H54 (cell line): ENCODE data around the gene TOMM40.
"Not testable (repeated sequence)": the region's sequence is repeated elsewhere in the genome, so short reads cannot be mapped to it uniquely, and the experiment has no call there.

ENCODE experiments used
- DNase-seq: peaks from one replicate; pipeline ENCODE4 v3.0.0; 2011; ENCODE audit warnings: low spot score, mixed read lengths; ENCODE audit not compliant: insufficient read length
- FAIRE-seq: peaks from 3 replicates; lab custom pipeline; 2011; peaks lifted over from hg19 to GRCh38; lab: Jason Lieb, UNC
- POLR2A ChIP-seq: IDR thresholded peaks from 2 replicates; pipeline ENCODE4 v1.6.1; 2011; ENCODE audit warnings: low read depth, mild to moderate bottlenecking, low read length

TOMM40 gene

DNA sequence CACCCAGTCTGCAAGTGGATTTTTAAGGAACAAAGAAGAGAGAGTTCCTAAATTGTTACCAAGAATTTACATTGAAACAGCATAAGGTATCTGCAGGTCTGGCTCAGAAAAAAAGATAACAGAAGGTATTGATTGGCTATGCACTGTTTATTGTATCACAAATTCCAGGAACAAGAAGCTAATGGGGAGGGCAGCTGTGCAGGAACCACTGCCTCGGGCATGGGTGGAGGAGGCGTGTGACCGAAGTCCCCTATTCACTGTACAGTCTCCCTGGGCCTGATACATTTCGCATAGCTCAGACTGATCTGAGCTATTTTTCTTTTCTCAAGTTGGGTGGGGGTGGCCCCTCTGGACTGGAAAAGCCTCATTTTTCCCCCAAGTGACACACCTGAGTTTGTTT is 33.2 kb upstream of the TOMM40 start:
- TF ChIP-seq POLR2A, result no peak
- FAIRE-seq (no peak), DNase-seq (no peak)

DNA sequence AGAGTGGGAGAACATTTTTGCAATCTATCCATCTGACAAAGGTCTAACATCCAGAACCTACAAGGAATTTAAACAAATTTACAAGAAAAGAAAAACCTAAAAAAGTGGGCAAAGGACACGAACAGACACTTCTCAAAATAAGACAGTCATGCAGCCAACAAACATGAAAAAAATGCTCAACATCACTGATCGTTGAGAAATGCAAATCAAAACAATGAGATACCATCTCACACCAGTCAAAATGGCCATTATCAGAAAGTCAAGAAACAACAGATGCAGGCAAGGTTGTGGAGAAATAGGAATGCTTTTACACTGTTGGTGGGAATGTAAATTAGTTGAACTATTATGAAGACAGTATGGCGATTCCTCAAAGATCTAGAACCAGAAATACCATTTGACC is 29.5 kb upstream of the TOMM40 start:
- FAIRE-seq, DNase-seq: not testable (repeated sequence)

DNA sequence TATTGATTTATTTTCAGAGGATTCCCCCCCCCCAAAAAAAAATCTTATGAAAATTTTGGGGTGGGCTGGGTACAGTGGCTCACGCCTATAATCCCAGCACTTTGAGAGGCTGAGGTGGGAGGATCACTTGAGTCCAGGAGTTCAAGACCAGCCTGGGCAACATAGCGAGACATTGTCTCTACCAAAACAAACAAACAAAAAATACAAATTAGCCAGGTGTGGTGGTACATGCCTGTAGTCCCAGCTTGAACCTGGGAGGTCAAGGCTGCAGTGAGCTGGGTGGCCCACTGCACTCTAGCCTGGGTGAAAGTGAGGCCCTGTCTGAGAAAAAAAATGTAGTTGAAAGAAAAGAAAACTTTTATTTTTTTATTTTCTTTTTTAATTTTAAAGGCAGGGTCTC is 27.1 kb upstream of the TOMM40 start:
- DNase-seq, result no peak
- TF ChIP-seq POLR2A, result no peak
- no peak for FAIRE-seq

DNA sequence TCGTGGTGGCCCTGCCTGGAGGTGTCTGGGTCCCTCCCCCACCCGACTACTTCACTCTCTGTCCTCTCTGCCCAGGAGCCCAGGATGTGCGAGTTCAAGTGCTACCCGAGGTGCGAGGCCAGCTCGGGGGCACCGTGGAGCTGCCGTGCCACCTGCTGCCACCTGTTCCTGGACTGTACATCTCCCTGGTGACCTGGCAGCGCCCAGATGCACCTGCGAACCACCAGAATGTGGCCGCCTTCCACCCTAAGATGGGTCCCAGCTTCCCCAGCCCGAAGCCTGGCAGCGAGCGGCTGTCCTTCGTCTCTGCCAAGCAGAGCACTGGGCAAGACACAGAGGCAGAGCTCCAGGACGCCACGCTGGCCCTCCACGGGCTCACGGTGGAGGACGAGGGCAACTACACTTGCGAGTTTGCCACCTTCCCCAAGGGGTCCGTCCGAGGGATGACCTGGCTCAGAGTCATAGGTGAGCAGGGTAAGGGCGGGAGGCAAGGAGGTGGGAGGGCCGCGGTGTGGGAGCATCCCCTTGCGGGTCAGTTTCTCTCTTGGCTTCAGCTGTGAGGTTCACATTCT is 25.8 kb upstream of the TOMM40 start:
- TF ChIP-seq POLR2A, result no peak
- FAIRE-seq (no peak), DNase-seq (no peak)

DNA sequence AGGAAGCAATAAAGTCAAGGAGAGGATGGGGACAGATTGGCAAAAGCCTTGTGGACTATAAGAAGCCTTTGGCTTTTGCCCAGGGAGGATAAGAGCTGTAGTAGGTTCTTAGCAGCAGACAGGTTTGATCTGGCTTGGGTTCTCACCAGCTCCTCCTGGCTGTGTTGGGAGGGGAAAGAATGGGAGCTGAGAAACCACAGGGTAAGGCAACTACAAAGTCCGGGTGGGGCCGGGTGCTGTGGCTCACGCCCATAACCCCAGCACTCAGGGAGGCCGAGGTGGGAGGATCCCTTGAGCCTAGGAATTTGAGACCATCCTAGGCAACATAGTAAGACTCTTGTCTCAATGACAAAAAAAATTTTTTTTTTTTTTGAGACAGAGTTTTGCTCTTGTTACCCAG is 24.4 kb upstream of the TOMM40 start:
- no peak for TF ChIP-seq POLR2A
- DNase-seq (no peak), FAIRE-seq (no peak)

DNA sequence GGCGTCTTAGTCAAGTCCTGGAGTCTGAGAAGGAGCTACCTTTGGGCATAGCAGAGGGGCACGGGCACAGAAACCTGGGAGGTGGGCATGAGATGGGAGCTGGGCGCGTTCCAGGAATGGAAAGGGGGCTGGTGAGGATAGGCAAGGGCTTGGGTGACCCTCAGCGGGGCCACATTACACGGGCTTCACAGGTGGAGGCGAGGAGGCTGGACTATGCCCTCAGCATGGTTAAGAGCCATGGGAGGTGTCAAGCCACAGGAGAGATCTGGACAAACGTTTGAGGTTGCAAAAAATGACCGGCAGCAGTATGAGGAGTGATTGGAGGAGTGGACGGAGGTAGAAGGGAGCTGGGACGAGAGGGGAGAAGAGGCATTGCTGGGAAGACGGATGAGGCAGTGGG is 23.5 kb upstream of the TOMM40 start:
- DNase-seq (no peak), FAIRE-seq (no peak)
- TF ChIP-seq POLR2A, result no peak

DNA sequence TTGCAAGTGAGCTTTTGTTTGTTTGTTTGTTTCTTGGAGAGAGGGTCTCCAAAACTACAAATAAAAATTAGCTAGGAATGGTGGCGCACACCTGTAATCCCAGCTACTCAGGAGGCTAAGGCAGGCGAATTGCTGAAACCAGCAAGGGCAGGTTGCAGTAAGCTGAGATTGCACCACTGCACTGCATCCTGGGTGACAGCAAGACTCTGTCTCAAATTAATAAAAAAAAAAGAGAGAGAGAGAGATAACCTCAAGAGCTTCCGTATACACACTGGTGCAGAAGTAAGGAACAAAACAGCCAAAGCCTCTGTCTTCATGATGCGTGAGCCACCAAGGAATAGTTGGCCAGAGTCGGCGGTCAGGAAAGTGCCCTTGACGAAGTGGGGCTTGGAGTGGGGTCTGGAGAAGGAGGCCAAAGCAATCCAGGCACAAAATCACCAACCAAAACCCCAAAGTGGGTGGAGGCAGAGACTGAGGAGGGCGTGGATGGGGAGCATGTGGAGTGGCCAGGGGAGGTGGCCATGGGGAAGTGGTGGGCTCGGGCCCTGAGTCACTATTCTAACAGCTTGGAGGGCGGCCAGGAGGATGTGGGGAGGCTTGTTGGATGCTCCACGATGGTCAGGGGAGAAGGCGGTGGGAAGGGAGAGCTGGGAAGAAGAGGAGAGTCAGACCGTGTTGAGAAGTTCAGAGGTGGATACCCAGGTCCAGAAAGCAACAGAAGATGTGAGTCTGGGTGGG is 21.2 kb upstream of the TOMM40 start:
- no peak for FAIRE-seq
- no peak for DNase-seq
- no peak for TF ChIP-seq POLR2A

DNA sequence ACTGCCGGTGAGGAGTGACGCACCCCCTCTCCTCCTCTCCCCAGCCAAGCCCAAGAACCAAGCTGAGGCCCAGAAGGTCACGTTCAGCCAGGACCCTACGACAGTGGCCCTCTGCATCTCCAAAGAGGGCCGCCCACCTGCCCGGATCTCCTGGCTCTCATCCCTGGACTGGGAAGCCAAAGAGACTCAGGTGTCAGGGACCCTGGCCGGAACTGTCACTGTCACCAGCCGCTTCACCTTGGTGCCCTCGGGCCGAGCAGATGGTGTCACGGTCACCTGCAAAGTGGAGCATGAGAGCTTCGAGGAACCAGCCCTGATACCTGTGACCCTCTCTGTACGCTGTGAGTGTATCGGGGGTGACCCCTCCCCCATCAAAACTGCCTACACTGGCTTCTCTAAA is 19.2 kb upstream of the TOMM40 start:
- FAIRE-seq (no peak), DNase-seq (no peak)
- TF ChIP-seq POLR2A, result no peak

DNA sequence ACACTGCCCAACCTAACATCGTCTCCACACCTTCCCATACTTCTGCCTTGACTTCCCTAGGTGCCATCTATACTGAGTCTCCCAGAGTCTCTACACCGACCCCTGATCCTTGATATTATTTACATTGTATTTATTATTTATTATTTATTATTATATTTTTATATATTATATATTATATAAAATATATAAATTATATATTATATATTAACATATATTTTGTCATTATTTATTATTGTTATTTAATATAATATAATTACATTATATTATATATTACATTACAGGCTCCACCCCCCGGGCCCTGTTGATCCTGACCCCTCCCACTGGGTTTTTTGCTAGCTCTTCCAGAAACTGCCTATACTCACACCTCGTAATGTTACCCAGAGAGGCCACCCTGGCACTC is 18.4 kb upstream of the TOMM40 start:
- FAIRE-seq, result no peak

DNA sequence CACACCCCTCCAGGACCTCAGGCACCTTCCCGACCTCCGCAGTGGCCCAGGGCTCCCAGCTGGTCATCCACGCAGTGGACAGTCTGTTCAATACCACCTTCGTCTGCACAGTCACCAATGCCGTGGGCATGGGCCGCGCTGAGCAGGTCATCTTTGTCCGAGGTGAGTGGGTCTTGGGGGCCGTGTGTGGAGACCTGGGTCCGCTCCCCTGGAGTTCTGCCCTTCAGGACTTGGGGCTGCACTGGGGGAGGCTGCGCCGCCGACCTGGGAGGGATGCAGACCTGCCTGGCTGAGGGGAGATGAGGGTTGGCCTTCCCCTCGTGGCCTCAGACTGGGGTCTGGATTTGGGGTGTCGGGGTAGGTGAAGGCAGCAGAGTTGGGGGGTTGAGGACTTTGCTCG is 16.7 kb upstream of the TOMM40 start:
- no peak for TF ChIP-seq POLR2A
- FAIRE-seq (no peak), DNase-seq (no peak)

More for the DNA sequence above, 18.4 kb upstream of the TOMM40 start:
- TF ChIP-seq POLR2A, result no peak
- no peak for DNase-seq

DNA sequence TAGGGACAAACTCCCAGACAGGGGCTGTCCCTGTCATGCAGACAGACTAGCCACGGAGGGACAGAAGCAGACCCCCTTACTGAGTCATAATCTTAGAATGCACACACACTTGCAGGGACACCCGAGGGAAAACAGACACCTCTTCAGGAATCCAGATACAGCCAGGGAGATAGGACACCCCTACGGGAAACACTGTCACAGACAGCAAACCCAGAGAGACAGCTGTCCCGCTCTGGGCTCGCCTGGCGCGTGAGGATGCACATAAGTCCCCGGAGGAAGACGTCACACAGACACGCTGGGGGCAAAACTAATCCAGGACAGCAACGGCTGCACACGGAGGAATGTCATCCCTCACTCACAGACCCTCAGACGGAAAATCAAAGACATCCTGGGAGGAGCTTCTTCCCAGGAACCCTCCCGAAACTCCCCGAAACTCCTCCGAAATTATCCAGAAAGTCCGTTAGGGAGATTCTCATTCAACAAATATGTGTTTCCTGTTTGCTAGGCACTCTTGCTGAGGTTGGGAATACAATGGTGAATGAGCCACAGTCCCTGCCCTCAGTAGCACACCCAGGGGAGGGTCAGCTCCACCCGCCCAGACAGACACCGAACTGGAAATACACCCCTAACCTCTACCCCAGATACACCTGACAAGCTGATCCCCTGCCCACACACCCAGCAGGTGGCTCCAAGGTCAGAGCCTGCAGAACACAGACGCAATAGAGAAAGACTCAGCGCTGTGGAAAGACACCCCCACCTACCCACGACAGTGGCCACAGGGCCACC is 15.2 kb upstream of the TOMM40 start:
- DNase-seq (no peak), FAIRE-seq (no peak)
- TF ChIP-seq POLR2A, result no peak

DNA sequence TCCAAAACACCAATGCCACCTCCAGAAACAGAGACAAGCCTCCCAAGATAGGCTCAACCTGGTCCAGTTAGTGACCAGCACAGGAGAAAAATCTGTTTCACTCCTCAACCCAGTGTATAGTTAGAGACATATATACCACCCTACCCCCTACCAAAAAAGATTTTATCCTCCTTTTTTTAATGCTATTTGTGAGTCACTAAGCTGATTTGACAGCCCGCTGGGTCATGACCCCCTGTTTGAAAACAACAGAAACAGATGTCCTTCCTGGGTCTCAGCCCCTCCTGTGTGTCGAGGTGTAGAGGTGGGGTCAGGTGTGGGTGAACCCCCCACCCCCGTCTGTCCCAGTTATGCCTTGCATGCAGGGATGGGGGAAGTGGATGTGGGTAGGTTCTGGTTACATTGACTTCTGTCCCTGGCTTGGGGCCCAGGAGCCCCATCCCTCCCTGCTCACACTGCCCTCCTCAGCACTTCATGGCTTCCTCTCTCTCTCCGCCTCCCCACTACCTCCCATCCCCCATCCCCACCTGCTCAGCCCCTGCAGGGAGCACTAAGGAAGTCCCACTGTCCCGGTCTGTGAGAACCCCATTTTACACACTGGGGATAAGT is 14.0 kb upstream of the TOMM40 start:
- DNase-seq (no peak), FAIRE-seq (no peak)
- no peak for TF ChIP-seq POLR2A

DNA sequence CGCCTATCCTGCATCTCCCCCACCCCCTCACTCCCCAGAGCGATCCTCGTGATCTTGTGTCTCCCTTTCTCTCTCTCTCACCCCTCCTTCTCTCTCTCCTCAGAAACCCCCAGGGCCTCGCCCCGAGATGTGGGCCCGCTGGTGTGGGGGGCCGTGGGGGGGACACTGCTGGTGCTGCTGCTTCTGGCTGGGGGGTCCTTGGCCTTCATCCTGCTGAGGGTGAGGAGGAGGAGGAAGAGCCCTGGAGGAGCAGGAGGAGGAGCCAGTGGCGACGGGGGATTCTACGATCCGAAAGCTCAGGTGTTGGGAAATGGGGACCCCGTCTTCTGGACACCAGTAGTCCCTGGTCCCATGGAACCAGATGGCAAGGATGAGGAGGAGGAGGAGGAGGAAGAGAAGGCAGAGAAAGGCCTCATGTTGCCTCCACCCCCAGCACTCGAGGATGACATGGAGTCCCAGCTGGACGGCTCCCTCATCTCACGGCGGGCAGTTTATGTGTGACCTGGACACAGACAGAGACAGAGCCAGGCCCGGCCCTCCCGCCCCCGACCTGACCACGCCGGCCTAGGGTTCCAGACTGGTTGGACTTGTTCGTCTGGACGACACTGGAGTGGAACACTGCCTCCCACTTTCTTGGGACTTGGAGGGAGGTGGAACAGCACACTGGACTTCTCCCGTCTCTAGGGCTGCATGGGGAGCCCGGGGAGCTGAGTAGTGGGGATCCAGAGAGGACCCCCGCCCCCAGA is 12.8 kb upstream of the TOMM40 start:
- FAIRE-seq, result no peak
- no peak for TF ChIP-seq POLR2A
- no peak for DNase-seq
